ENCODE data around the gene HSPA1B. TPM values are rescaled to one million over a fixed set of nuclear protein-coding genes. Genes with fewer than 3 reads are reported as not detected.

The HSPA1B gene
- total RNA-seq, 6 donors from 2014 or later, result 92.2 to 177 (median 127) TPM

- TF ChIP-seq POLR2A (IDR thresholded peaks at IDR 0.05) (no peak), CTCF (IDR thresholded peaks at IDR 0.05) (no peak), EP300 (IDR thresholded peaks at IDR 0.05) (no peak), POLR2AphosphoS5 (IDR thresholded peaks at IDR 0.05) (no peak)
- DNase-seq (no peak), ATAC-seq (ENCODE audit: low FRiP score in 2 of 2) (no peak)
- Histone ChIP-seq H3K4me1 (peaks cover 0 to 15% (median 10%) of the 10 kb centered on the region in 4 donors), H3K4me3 (no peak overlapping the region), H3K36me3 (peaks cover 0 to 6% (median 6%) of the 10 kb centered on the region in 4 donors), H3K27ac (no peak overlapping the region), H3K27me3 (no peaks in the 10 kb centered on the region), H3K9me3 (no peaks in the 10 kb centered on the region)
- WGBS, 2 donors, result 77 to 87% methylated on average over 4 to 5 of the region's 5 CpGs
Observed at GRCh38 chr6:31874836-31875572, 47.5 kb downstream of the HSPA1B start.

- TF ChIP-seq CTCF (IDR thresholded peaks at IDR 0.05), result no peak
- TF ChIP-seq EP300 (IDR thresholded peaks at IDR 0.05), result no peak
- no peak for TF ChIP-seq POLR2A (IDR thresholded peaks at IDR 0.05)
- no peak for TF ChIP-seq POLR2AphosphoS5 (IDR thresholded peaks at IDR 0.05)
- 71 to 74% methylated on average over 5 of the region's 5 CpGs for WGBS, 2 donors
- H3K9me3 ChIP-seq, result no peaks in the 10 kb centered on the region
- no peak overlapping the region for H3K27ac ChIP-seq
- H3K36me3 ChIP-seq, result peaks cover 0 to 15% (median 14%) of the 10 kb centered on the region in 4 donors
- peaks cover 0 to 15% (median 10%) of the 10 kb centered on the region in 4 donors for H3K4me1 ChIP-seq
- ATAC-seq (ENCODE audit: low FRiP score in 2 of 2), result no peak
- H3K27me3 ChIP-seq, result no peaks in the 10 kb centered on the region
- no peak for DNase-seq
- H3K4me3 ChIP-seq, result no peak overlapping the region
Observed at GRCh38 chr6:31875877-31876276, 48.3 kb downstream of the HSPA1B start.

GRCh38 chr6:31876357-31876756 is 48.8 kb downstream of the HSPA1B start:
- H3K4me3 ChIP-seq, result no peak overlapping the region
- 93 to 94% methylated on average over 7 of the region's 7 CpGs for WGBS, 2 donors
- no peak for TF ChIP-seq POLR2AphosphoS5 (IDR thresholded peaks at IDR 0.05)
- TF ChIP-seq POLR2A (IDR thresholded peaks at IDR 0.05), result no peak
- TF ChIP-seq EP300 (IDR thresholded peaks at IDR 0.05), result no peak
- H3K27me3 ChIP-seq, result no peaks in the 10 kb centered on the region
- no peak overlapping the region for H3K27ac ChIP-seq
- no peaks in the 10 kb centered on the region for H3K9me3 ChIP-seq
- H3K36me3 ChIP-seq, result peaks cover 0 to 20% (median 17%) of the 10 kb centered on the region in 4 donors
- ATAC-seq (ENCODE audit: low FRiP score in 2 of 2) (no peak), DNase-seq (no peak)
- peaks cover 0 to 15% (median 10%) of the 10 kb centered on the region in 4 donors for H3K4me1 ChIP-seq

DNA sequence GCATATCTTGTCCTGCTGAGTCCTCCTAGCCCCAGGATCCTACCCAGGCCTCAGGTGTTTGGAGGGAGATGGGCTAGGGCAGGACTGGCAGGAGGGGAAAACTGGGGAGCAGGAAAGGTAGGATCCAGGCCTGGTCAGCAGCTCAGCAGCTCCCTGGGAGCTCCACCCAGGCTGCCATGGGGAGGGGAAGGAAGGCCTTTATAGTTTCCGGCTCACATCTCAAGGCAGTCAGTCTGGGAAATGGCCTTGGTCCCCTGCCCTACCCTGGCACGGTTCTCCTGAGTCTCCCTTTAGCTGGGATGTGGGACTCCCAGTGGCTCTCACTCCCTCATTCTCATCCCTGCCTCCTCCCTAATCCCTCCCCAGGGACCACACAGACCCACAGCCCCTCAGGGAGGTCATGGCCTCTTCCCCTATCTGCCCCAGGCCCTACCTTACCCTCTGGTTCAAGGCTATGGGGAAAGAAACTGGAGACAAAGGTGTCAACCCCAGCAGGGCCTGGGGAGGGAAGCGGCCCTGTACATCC is 49.6 kb downstream of the HSPA1B start:
- ATAC-seq (ENCODE audit: low FRiP score in 2 of 2) (peak in 1 of 2 donors; percentile 8), DNase-seq (no peak)
- Histone ChIP-seq H3K27ac (peak overlapping the region; percentile 48 to 77 (median 66)), H3K4me3 (peak overlapping the region in 2 of 4 donors; percentile 46 to 47), H3K9me3 (no peaks in the 10 kb centered on the region), H3K27me3 (no peaks in the 10 kb centered on the region), H3K36me3 (peaks cover 0 to 28% (median 26%) of the 10 kb centered on the region in 4 donors), H3K4me1 (peaks cover 0 to 15% (median 10%) of the 10 kb centered on the region in 4 donors)
- WGBS, 2 donors, result 52 to 67% methylated on average over 3 of the region's 3 CpGs
- TF ChIP-seq POLR2AphosphoS5 (IDR thresholded peaks at IDR 0.05), result no peak
- TF ChIP-seq POLR2A (IDR thresholded peaks at IDR 0.05), result no peak
- no peak for TF ChIP-seq CTCF (IDR thresholded peaks at IDR 0.05)
- no peak for TF ChIP-seq EP300 (IDR thresholded peaks at IDR 0.05)

DNA sequence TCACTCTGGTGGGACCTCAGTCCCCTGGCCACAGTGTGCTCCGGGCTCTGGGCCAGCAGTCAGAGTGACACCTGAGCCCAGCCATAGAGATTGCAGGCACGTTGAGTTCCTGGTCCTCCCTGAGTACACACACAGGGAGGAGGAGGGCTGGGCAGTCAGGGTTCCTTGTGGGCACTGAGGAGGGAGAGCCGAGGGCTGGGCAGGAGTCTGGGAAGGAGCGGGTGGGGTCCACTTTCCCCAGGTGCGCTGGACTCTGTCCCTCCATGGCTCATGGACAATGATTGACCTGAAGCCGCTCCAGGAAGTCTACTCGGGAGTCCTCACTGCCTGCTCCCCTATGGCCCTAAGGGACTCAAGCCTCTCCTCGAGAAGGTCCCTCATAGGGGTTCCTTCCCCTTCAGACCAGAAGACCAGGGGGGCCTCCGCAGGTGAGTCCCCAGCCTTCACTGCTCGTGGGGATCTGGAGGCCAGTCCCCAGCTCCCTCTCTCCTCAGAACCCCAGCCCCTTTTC is 50.2 kb downstream of the HSPA1B start:
- no peaks in the 10 kb centered on the region for H3K9me3 ChIP-seq
- peak overlapping the region; percentile 48 to 78 (median 72) for H3K27ac ChIP-seq
- peaks cover 0 to 15% (median 10%) of the 10 kb centered on the region in 4 donors for H3K4me1 ChIP-seq
- TF ChIP-seq POLR2AphosphoS5 (IDR thresholded peaks at IDR 0.05) (peak in 1 of 2 donors; percentile 49), CTCF (IDR thresholded peaks at IDR 0.05) (no peak), POLR2A (IDR thresholded peaks at IDR 0.05) (peak in 2 of 4 donors; percentile 26 to 72)
- peak overlapping the region in 3 of 4 donors; percentile 38 to 47 (median 46) for H3K4me3 ChIP-seq
- ATAC-seq (ENCODE audit: low FRiP score in 2 of 2) (peak; percentile 34 to 82), DNase-seq (peak in 1 of 2 donors; percentile 89)
- H3K27me3 ChIP-seq, result no peaks in the 10 kb centered on the region
- WGBS, 2 donors, result 41 to 55% methylated on average over 4 to 10 of the region's 10 CpGs
- peaks cover 0 to 33% (median 31%) of the 10 kb centered on the region in 4 donors for H3K36me3 ChIP-seq
